ENCODE measurements around the gene TSFM. TPM values are rescaled to one million over a fixed set of nuclear protein-coding genes. Genes with fewer than 3 reads are reported as not detected.

The TSFM gene
- total and polyA plus RNA-seq, 2 donors (not counting 1 experiment from before 2014, with no cell fraction given), result 15.5 to 16.8 TPM

DNA sequence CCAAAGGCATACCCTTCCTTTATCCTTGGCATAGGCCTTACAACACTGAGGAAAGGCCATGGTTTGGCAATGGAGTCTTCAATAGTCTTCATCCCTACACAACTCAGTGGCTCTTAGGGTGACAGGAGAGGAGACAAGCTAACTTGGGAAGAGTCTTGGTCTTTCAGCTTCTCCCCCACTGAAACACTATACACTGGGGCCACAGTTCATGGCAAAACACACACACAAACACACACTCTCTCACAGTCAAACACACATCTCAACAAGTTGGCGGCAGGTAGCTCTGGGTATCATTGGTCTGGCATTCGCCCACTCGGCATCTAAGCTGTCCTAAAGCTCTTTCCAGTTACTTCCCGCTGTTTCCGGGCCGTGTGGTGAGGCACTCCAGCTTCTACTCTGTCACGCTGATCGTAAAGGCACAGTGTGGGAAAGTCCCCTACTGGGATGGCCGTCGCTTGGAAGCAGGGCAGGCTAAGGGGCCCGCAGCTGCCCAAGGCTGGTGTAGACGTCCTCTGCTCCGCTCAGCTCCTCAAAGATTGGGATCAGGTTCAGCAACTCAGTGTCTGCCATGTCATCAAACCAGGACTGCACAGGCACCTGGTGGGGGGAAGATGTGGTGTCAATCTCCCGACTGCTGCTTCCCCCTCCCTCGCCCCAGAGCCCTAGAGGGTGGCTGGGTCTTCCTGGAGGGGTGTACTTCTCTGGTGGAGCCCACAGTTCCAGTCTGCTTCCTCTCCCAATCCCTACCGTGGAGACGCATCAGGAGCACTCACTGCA is 40.7 kb downstream of the TSFM start:
- no peak for TF ChIP-seq EZH2 (IDR thresholded peaks at IDR 0.05; ENCODE audit: low read length, missing control alignments)
- no peak for TF ChIP-seq CTCF (conservative IDR thresholded peaks at IDR 0.05 in 1 of 2, IDR thresholded peaks at IDR 0.05 in 1 of 2; ENCODE audit: low read depth in 1 of 2, low read length in 2 of 2)
- H3K27me3 ChIP-seq (ENCODE audit: control insufficient read depth, insufficient read depth, low read length), result no peaks in the 10 kb centered on the region
- no peak overlapping the region for H3K4me3 ChIP-seq (replicated peaks in 1 of 4; ENCODE audit: control extremely low read depth in 1 of 4, insufficient read depth in 1 of 4, low read depth in 3 of 4, low read length in 4 of 4)
- no peak overlapping the region for H2AFZ ChIP-seq (ENCODE audit: low read length)
- no peaks in the 10 kb centered on the region for H3K9me3 ChIP-seq (ENCODE audit: control insufficient read depth, insufficient read depth, low read depth, low read length)
- H3K4me2 ChIP-seq (ENCODE audit: extremely low read depth, insufficient read depth, low read length), result no peak overlapping the region
- no peak for DNase-seq (ENCODE audit: low read depth in 2 of 2)
- no peaks in the 10 kb centered on the region for H4K20me1 ChIP-seq (ENCODE audit: control insufficient read depth, extremely low read depth, insufficient read depth, low read length)
- H3K27ac ChIP-seq (ENCODE audit: insufficient read depth, low read length), result no peak overlapping the region
- peaks cover 23% of the 10 kb centered on the region for H3K79me2 ChIP-seq (ENCODE audit: control insufficient read depth, insufficient read depth, low read length)
- no peak overlapping the region for H3K9ac ChIP-seq (ENCODE audit: insufficient read depth, low read length)
- H3K36me3 ChIP-seq (ENCODE audit: control insufficient read depth, insufficient read depth, low read length), result peaks cover 56% of the 10 kb centered on the region
- peaks cover 3% of the 10 kb centered on the region for H3K4me1 ChIP-seq (ENCODE audit: control insufficient read depth, extremely low read depth, insufficient read depth, low read length)

GRCh38 chr12:57823908-57824640 is 41.5 kb downstream of the TSFM start:
- H3K79me2 ChIP-seq (ENCODE audit: control insufficient read depth, insufficient read depth, low read length), result peaks cover 30% of the 10 kb centered on the region
- H3K4me2 ChIP-seq (ENCODE audit: extremely low read depth, insufficient read depth, low read length), result no peak overlapping the region

More at GRCh38 chr12:57823908-57824640, 41.5 kb downstream of the TSFM start:
- Histone ChIP-seq H3K4me3 (replicated peaks in 1 of 4; ENCODE audit: control extremely low read depth in 1 of 4, insufficient read depth in 1 of 4, low read depth in 3 of 4, low read length in 4 of 4) (no peak overlapping the region), H3K9me3 (ENCODE audit: control insufficient read depth, insufficient read depth, low read depth, low read length) (no peaks in the 10 kb centered on the region), H3K36me3 (ENCODE audit: control insufficient read depth, insufficient read depth, low read length) (peaks cover 54% of the 10 kb centered on the region), H4K20me1 (ENCODE audit: control insufficient read depth, extremely low read depth, insufficient read depth, low read length) (no peaks in the 10 kb centered on the region), H3K27ac (ENCODE audit: insufficient read depth, low read length) (no peak overlapping the region), H2AFZ (ENCODE audit: low read length) (no peak overlapping the region), H3K4me1 (ENCODE audit: control insufficient read depth, extremely low read depth, insufficient read depth, low read length) (no peaks in the 10 kb centered on the region), H3K9ac (ENCODE audit: insufficient read depth, low read length) (no peak overlapping the region), H3K27me3 (ENCODE audit: control insufficient read depth, insufficient read depth, low read length) (no peaks in the 10 kb centered on the region)
- DNase-seq (ENCODE audit: low read depth in 2 of 2), result no peak
- TF ChIP-seq EZH2 (IDR thresholded peaks at IDR 0.05; ENCODE audit: low read length, missing control alignments) (no peak), CTCF (conservative IDR thresholded peaks at IDR 0.05 in 1 of 2, IDR thresholded peaks at IDR 0.05 in 1 of 2; ENCODE audit: low read depth in 1 of 2, low read length in 2 of 2) (no peak)

Measured in fibroblast of lung (primary cell).